GM18909 (cell line): ENCODE results near the gene STAP2.
A peak's percentile ranks its signal among the peaks of the same experiment; 100 is the strongest.

Experiments
- ATAC-seq: cut with Tn5 transposase; IDR thresholded peaks from one replicate; pipeline ENCODE4 v1.9.1; 2021; ENCODE audit warnings: mild to moderate bottlenecking; ENCODE audit not compliant: unreplicated experiment, poor library complexity

Gene STAP2

GRCh38 chr19:4371247-4372164, 32.9 kb upstream of the STAP2 start:
- ATAC-seq = no peak

- no peak for ATAC-seq
Observed at GRCh38 chr19:4370418-4371041, 31.9 kb upstream of the STAP2 start.

GRCh38 chr19:4369888-4370260, 31.2 kb upstream of the STAP2 start:
- peak; percentile 40 for ATAC-seq

DNA sequence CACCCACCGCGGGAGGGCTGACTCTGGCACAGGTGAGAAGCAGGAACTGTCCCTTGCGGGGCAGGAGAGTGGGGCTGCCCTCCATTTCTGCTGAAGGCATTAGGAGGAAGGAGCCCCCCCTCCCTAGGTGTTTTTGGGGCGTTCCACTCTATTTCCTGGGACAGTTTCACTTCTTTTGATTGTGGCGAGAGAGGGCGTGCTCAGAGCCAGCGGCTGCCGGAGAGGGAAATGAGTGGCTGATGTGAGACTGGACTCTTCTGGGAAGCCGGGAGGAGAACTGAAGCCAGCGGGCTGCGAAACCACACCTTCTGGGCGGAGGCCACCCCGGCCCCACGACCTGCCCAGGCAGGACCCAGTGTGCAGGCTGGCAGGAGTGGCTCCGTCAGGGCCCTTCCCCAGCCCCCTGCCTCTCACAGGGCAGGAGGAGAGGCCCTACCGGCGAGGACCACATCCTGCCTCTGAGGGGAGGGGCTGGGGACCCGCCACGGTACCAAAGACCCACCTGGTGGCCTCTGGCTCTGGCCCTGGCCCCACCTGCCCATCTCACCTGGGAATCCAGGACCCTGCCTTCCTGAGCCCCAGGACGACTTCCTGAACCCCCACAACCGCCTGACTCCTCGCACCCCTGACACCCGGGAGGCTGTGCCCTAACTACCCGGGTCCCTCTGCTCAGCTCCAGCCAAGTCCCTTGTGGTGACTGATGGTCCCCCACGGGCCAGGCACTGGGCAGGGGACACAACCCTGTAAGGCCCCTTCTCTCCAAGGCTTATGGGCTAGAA, 30.7 kb upstream of the STAP2 start:
- ATAC-seq = peak; percentile 50

GRCh38 chr19:4368128-4368820, 29.6 kb upstream of the STAP2 start:
- no peak for ATAC-seq

GRCh38 chr19:4367781-4368127, 29.1 kb upstream of the STAP2 start:
- ATAC-seq = no peak

- no peak for ATAC-seq
Observed at GRCh38 chr19:4367336-4367723, 28.7 kb upstream of the STAP2 start.

DNA sequence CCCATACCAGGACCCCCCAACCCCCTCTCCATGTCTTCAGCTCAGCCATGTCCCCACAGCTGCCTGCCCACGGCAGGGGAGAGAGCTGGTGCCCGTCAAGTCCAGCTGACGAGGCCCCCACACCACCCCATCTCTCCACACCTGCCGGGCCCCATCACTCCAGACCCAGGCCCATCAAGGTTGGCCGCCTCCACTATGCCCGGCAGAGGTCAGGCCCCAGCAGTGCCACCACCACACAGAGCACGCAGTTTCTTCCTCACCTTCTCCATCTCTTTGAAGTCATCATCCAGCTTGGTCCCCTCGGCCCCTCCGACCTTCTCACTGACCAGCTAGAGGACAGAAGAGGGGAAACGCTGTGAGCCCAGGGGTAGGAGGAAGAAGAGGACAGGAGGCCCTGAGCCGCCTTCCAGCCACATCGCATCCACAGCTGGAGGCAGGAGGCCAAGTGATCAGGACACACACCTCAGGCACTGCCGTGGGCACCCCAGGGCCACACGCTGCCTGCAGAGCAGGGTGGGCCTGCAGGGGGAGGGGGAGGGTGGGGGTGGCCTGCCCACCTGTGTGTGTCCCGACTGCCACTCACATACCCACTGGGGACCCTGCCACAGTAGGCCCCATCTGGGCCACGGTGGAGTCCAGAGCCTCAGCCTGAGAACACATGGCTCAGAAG, 28.2 kb upstream of the STAP2 start:
- ATAC-seq = no peak

DNA sequence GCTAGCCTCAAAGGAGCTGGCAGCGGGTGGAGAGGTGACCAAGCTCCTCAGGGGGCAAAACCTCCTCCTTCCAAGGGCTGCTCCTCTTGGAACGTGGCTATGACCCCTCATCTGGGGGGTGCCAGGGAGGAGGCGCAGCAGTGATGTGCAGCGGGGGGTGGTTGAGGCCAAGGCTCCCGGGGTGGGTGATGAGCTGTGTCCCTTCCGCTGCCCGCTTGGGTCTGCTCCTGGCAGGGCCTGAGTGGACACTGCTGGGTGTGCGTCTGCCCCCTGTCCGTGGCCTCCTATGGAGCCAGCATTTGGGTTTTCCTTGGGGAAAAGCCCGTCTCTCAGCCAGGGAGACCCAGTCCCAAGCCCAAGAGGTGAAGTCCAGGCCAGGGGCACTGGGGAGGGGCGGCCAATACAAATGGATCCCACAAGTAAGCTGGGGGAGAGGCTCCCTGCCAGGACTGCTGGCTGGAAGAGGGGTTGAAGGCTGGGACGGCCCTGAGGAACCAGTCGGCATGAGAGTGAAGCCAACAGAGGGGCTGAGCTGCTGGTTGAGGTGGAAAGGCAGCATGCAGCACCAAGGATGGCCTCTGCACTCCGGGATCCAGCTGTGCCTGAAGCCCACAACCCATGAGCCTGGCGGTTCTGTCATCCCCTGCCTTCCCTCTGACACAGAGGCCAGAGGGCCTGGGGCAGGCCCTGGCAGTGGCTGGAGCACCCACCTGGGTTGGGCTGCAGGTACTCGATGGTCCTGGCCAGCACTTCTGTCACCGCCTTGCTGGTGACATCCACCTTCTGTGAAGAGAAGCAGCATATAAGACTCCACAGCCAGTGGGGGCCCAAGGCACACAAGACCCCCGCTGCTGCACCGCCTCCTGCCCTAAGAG, 27.4 kb upstream of the STAP2 start:
- ATAC-seq = no peak

DNA sequence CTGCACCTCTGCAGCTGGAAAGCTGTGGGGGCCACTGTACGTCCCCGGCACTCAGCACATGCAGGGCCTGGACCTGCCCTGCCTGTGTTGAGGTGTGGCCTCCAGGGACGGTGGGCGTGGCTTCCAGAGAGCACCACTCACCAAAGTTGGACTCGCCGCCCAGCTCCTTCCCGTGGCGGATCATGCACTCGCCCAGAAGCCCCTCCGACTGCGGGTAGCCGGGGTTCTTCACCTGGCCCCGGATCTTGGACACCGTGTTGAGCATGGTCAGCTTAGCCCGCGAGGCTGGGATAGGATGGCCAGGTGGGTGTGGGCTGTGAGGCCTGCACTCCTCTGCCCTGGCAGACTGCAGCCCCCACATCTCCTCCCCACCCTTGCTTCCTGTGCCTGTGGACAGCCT, 26.7 kb upstream of the STAP2 start:
- no peak for ATAC-seq

DNA sequence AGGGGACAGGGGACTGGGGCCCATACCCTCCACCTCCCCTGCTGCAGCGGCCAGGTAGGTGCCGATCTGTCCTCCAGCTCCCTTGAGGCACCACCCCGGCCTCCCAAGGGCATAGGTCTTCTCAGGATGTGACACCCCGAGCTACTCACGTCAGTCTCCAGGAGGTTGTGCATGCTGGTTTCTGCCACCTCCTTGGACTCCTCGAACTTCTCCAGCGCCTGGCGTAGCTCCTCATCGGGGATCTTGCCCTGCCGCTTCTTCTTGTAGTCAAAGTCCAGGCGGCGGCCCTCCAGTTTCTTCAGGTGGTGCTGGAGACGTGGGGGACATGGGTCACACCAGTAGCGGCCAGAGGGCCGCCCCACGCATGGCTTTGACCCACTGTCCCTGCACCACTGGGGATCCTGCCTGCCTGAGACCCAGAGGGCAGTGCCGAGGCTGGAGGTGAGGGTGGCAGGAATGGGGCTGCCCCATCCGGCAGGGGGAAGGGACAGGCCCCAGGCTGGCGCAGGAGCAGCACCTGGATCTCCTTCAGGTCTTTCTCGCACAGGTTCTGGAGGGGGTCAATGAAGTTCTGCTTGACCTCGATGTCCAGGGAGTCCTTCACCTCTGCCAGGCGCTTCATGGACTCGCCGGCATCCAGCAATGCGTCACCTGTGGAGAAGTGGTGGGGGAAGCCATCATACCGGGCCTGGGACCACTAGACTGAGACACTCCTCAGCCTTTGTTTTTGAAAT, 25.1 kb upstream of the STAP2 start:
- ATAC-seq = no peak

DNA sequence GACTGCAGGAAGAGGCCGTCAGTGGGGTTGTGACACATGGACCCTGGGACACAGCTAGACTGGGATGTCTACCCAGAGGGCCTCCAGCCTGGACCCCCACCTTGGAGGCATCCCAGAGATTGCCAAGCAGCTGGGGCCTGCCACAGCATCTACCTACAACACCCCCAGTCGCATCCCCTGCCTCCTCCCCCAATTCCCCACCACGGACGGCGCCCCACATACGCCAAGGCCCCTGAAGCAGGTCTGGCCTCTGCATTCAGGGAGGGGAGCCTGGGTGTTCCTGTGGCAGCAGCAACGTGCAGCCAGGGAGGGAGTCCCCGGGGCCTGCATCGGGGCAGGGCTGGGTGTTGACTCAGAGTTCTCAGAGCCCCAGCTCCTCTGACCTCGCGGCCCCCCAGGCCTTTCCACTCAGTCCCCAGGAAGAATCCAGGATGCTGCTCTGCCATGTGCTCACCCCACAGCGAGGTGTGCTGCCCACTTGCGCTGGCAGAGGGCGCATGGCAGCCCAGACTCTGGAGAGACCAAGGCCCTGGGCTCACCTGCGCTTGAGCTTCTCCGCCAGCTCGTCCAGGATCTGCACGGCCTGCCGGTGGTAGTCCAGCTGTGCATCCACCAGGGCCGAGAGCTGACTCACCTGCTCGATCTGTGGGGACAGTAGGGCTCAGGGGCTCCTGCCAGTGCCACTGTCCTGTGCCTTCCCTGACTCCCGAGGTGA, 24.4 kb upstream of the STAP2 start:
- no peak for ATAC-seq

- ATAC-seq = no peak
Observed at GRCh38 chr19:4362101-4362828, 23.6 kb upstream of the STAP2 start.

GRCh38 chr19:4361152-4362046, 22.8 kb upstream of the STAP2 start:
- no peak for ATAC-seq

DNA sequence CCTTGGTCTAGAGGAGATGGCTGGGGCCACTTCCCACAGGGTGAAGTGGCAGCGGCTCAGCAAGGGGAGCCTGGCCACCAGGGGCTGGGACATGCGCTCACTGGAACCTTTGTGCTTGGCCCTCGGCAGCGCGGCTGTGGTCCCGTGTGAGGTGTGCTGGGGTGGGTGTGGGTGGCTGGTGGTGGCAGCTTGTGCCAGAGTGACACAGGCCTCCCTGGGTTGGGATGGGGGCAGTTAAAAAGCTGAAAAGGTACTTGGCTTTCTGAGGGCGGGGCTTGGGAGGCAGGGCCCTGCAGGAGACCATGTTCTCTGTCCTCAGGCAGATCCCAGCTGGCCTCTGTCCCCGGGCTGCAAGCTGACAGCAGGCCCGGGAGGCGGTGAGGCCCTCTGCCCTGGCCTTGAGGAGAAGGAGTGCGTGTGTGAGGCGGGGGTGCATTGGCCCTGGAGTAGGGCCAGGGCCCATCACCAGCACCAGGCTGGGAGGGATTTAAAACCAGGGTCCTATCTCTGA, 22.1 kb upstream of the STAP2 start:
- no peak for ATAC-seq

- no peak for ATAC-seq
Observed at GRCh38 chr19:4360081-4360569, 21.5 kb upstream of the STAP2 start.
